Right atrium auricular region (tissue), 2 donors: Measurements from ENCODE around the gene SPATS1. TPM values are rescaled to one million over a fixed set of nuclear protein-coding genes. Genes with fewer than 3 reads are reported as not detected.

Source experiments
- DNase-seq: peaks from one replicate; pipeline ENCODE4 v3.0.0-alpha.2; 2019; ENCODE audit warnings: low spot score
- H3K27ac ChIP-seq, 2 donors: fragments of 200-600 bp; sonication (generic); 1 replicate in 1 of 2; 2 replicates in 1 of 2; pipeline ENCODE4 v1.5.1; 2016 to 2019
- H3K27me3 ChIP-seq, 2 donors: fragments of 200-600 bp; sonication (generic); one replicate each; pipeline versions ENCODE4 v1.5.1 to v1.6.0; 2017 to 2019
- H3K36me3 ChIP-seq: fragments of 200-600 bp; sonication (generic); one replicate; pipeline ENCODE4 v1.5.1; 2016
- H3K4me1 ChIP-seq, 2 donors: fragments of 200-600 bp; sonication (generic); one replicate each; pipeline versions ENCODE4 v1.5.1 to v1.6.0; 2017 to 2019
- H3K4me3 ChIP-seq, 2 donors: fragments of 200-600 bp; sonication (generic); 1 replicate in 1 of 2; 2 replicates in 1 of 2; pipeline ENCODE4 v1.5.1; 2017 to 2019; ENCODE audit warnings: mild to moderate bottlenecking in 1 of 2, moderate library complexity in 1 of 2
- H3K9me3 ChIP-seq, 2 donors: fragments of 200-600 bp; sonication (generic); one replicate each; pipeline ENCODE4 v1.5.1; 2019
- CTCF ChIP-seq, 2 donors: fragments of 200-600 bp; sonication (generic); IDR thresholded peaks; one replicate each; pipeline ENCODE4 v1.5.1; 2019; ENCODE audit warnings: antibody characterized with exemption in 2 of 2
- total RNA-seq, 2 donors: library from RNA; depleted of rRNA; stranded (reverse); fragments of >200 nt; gene quantifications; one replicate each; pipeline ENCODE4 v1.1.0, GENCODE V29; 2016

The SPATS1 gene
- total RNA-seq, 2 donors from 2014 or later = not detected

DNA sequence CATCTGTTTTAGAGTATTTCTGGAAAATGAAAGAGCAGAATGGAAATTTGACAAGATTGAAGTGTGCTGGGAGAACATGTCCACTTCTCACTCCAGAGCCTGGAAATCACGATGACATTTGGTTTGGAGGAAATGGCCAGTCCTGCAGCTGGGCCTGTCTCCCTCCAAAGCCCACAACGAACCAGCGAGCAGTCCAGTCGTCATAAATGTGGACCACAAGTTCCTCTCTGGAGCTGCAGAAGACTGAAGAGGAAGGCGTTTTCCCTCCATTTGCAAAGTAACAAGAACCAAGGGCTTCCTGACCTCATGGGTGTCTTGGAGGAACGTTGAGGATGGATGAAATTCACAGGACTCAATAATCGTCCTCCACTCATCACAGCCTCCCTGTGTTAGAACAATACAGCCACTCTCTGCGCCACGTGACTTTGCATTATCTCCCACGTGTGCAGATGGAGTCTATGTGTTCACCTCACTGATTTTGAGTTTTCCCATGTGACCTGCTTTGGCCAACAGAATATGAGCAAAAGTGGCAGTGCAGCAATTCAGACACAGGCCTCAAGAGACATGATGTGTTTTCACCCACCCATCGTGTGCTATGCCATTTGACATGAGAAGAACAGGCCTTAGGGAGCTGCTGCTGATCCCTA lies 9.1 kb upstream of the SPATS1 start:
- Histone ChIP-seq H3K27me3 (peaks cover 0 to 6% of the 10 kb centered on the region in 2 donors), H3K4me3 (no peak overlapping the region), H3K4me1 (no peaks in the 10 kb centered on the region), H3K27ac (no peak overlapping the region), H3K9me3 (no peaks in the 10 kb centered on the region), H3K36me3 (no peaks in the 10 kb centered on the region)
- no peak for DNase-seq
- TF ChIP-seq CTCF (IDR thresholded peaks at IDR 0.05) = no peak

- no peak for TF ChIP-seq CTCF (IDR thresholded peaks at IDR 0.05)
Observed at GRCh38 chr6:44333942-44334341, 8.5 kb upstream of the SPATS1 start.

GRCh38 chr6:44335631-44336030 lies 6.8 kb upstream of the SPATS1 start:
- H3K4me3 ChIP-seq = no peak overlapping the region
- no peaks in the 10 kb centered on the region for H3K4me1 ChIP-seq
- H3K27ac ChIP-seq = no peak overlapping the region
- peaks cover 0 to 6% of the 10 kb centered on the region in 2 donors for H3K27me3 ChIP-seq
- DNase-seq = no peak
- no peaks in the 10 kb centered on the region for H3K36me3 ChIP-seq
- no peaks in the 10 kb centered on the region for H3K9me3 ChIP-seq
- TF ChIP-seq CTCF (IDR thresholded peaks at IDR 0.05) = no peak

More at GRCh38 chr6:44333942-44334341, 8.5 kb upstream of the SPATS1 start:
- H3K4me1 ChIP-seq = no peaks in the 10 kb centered on the region
- H3K27ac ChIP-seq = no peak overlapping the region
- no peak overlapping the region for H3K4me3 ChIP-seq
- no peaks in the 10 kb centered on the region for H3K36me3 ChIP-seq
- no peak for DNase-seq
- peaks cover 0 to 6% of the 10 kb centered on the region in 2 donors for H3K27me3 ChIP-seq
- no peaks in the 10 kb centered on the region for H3K9me3 ChIP-seq

DNA sequence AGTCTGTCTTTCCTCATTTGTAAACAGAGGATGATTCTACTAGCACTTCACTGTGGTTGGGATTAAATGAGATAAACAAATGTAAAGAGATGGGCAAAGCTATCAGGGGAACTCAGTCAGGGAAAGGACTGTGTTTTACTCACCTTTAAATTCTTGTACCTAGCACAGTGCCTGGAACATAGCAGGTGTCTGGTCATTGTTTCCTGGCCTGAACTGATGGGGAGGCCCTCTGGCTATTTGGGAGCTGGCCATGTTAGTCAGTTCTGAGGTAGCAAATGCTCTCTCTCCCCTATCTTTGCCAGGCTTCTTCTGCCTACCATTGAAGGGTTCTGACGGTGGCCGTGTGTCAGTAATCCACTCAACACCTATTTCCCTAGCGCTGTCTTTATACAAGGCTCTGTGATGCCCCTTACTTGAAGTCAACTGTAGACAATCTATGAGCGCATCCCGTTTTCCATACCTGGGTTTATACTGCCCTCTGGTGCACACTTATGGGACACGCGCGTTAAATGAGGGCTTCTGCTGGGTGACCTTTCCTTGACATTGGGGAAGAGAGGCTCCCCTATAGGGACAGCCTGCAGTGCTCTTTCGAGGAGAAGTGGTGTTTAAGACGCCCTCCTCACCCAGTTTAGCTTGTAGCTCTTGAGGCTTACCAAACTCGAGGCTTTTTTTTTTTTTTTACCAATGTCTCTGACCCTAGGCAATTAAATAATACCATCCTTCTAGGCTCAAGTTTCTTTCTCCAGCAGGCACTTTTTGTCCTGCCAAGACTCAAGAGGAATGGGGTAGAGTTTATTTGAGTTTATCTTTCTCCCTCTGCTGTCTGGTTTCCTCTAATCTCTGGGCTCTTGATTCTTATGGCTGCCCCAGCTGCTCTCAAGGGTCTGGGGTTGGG lies 4.0 kb upstream of the SPATS1 start:
- H3K27ac ChIP-seq = peak overlapping the region in 1 of 2 donors; percentile 11
- TF ChIP-seq CTCF (IDR thresholded peaks at IDR 0.05) = peak; percentile 63 to 73
- peaks cover 0 to 10% of the 10 kb centered on the region in 2 donors for H3K4me1 ChIP-seq
- no peaks in the 10 kb centered on the region for H3K27me3 ChIP-seq
- no peaks in the 10 kb centered on the region for H3K9me3 ChIP-seq
- no peak overlapping the region for H3K4me3 ChIP-seq
- no peaks in the 10 kb centered on the region for H3K36me3 ChIP-seq
- DNase-seq = peak; percentile 69

DNA sequence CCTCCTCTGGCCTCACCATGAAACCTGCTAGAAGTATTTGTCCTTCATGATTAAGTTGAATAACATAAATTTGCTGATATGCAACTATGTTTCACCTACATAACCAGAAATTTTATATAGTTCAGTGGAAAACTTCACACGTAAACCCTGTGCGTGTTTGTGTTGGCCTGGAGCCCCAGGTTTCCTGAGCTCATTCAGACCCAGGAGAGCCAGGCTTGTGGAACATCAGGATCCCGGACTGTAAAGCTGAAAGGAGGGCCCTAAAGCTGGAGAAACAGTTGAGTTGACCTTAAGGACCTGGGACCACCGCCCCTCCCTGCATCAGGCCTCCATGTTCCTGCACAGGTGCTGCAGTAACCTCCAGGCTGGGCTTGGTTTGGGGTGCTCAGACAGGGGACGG lies 3.1 kb upstream of the SPATS1 start:
- Histone ChIP-seq H3K27me3 (no peaks in the 10 kb centered on the region), H3K27ac (no peak overlapping the region), H3K36me3 (no peaks in the 10 kb centered on the region), H3K4me1 (peaks cover 0 to 10% of the 10 kb centered on the region in 2 donors), H3K4me3 (no peak overlapping the region), H3K9me3 (no peaks in the 10 kb centered on the region)
- DNase-seq = no peak
- no peak for TF ChIP-seq CTCF (IDR thresholded peaks at IDR 0.05)
